Stimulated activated CD8-positive, alpha-beta memory T cell treated with anti-CD3 and anti-CD28 coated beads, Interleukin-7, amount 100 ng/mL, for 1 hour (primary cell): ENCODE results near the gene EFCAB12.
A peak's percentile ranks its signal among the peaks of the same experiment; 100 is the strongest.

Source experiments
- DNase-seq, 2 donors: peaks; one replicate each; pipeline ENCODE4 v3.0.0-alpha.2; 2020; ENCODE audit warnings: low read depth in 2 of 2

Gene EFCAB12

DNA sequence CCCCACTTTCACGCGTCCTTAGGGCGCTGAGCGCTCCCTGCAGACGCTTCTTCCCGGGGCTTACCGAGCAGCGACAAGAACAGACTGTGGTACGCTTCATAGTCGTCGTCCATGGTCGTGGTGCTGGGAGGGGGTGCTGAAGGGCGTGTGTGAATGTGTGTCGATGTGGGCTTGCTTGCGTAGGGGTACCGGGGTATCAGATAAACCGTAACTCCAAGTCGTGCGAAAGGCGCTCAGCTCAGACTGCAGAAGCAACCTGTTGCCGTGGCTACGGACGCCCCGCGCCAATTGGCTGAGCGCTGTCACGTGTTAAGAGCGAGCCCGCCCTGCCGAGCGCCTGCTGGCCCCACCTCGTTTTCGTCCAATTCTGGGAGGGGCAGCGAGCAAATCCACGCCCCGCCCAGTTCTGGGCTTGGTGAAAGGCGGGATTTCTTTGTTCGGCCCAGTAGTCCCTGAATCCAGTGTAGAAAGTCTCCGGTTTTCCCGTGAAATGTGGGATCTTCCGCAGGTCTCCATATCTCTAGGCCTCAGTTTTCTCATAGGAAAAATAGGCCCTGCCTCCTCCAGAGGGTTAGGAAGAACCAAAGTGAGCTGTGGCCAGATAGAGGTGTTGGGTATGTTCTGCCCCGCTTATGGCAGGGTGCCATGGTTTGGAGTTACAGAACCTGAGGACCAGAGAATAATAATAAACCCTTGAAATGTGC lies at the start of gene EFCAB12:
TSS of gene EFCAB12 (minus strand) at position 261 of the 704 bp plus-strand sequence. CDS start at position 113, 148 bp downstream.
- DNase-seq = peak; percentile 75 to 76

DNA sequence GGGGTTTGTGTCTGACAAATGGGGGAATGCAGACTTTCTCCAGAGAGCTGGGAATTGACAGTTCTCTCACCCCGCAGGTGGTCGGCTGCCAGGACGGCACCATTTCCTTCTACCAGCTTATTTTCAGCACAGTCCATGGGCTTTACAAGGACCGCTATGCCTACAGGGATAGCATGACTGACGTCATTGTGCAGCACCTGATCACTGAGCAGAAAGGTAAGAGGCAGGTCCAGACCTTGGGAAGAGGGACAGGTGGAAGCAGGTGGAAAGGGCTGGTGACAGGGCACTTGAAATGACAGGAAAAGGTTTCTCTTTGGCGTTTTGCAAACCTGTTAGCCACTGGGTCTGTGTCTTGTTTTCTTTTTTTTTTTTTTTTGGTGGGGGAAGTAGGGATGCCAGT lies 48.1 kb upstream of the EFCAB12 start:
- DNase-seq = no peak

DNA sequence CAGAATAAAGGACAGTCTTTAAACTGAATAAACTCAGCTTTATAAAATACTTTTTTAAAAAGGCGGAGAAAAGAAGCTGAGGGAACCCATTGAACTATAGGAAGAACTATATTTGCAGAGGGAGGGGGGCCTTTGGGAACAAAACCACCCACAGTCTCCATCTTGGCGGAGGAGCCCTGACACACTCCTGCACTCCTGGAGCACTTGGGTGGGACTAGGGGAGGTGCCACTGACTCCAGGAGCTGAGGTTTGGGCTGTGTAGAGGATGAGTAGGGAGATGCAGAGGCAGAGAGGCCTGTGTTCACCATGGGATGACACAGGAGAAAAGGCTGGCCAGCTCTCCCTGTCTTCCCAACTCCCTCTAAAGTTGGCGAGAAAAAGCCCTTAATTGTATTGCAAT lies 47.4 kb upstream of the EFCAB12 start:
- no peak for DNase-seq

DNA sequence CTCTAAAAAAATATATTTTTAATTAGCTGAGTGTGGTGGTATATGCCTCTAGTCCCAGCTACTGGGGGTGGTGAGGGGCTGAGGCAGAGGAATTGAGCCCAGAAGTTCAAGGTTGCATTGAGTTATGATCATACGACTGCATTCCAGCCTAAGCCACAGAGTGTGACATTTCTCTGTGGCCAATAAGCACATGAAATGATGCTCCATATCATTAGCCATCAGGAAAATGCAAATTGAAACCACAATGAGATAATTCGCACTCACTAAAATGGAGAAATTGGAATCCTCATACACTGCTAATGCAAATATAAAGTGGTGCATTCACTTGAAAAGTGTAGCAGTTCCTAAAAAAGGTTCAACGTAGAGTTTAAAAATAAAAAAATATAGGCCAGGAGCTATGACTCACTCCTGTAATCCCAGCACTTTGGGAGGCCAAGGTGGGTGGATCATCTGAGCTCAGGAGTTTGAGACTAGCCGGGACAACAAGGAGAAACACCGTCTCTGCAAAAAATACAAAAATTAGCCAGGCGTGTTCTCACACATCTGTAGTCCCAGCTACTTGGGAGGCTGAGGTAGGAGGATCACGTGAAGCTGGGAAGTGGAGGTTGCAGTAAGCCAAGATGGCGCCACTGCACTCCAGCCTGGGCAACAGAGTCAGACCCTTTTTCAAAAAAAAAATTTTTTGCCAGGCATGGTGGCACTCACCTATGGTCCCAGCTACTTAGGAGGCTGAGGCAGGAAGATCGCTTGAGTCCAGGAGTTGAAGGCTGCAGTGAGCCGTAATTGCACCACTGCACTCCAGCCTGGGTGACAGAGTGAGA lies 46.8 kb upstream of the EFCAB12 start:
- no peak for DNase-seq

DNA sequence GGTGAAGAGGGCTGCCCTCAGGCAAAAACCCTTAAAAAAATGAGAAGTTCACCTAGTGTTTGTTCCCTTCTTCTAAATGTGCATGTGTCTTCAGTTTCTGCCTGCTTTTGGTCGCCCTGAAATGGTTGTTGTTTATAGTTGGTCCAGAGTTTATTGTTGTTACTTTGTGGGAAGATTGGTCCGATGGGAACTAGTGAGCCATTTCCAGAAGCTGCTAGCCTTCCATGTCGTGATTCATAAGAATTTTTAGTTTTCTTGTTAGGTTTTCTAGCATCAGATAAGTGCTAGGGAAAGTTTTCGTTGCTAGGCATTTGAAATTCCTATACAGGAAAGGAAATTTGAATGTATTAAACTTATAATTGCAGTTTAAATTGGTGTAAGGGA lies 45.3 kb upstream of the EFCAB12 start:
- no peak for DNase-seq

DNA sequence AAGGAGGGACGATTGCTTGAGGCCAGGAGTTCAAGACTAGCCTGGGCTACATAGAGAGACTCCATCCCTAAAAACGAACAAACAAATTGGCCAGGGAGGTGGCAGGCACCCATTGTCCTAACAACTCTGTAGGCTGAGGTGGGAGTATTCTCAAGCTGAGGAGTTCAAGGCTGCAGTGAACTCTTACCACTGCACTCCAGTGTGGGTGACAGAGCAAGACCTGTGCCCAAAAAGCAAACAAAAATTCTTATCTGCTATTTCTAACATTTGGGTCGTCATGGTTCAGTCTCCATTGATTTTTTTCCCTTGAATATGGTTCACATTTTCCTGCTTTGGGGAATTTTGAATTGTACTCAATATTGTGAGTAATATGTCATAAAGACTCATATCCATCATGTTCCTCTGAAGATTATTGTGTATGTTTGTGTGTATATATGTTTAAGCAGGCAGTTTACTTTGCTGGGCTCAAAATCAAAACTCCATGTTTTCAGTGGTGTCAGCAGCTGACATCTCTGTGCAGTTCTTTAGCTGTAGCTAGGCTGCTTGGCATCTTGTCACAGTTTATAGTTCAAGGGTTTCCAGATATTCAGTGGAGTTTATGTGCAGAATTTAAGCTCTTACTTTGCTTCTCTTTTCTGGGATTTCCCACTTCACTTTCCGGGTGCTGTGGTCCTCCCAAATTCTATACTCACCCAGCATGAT lies 44.8 kb upstream of the EFCAB12 start:
- no peak for DNase-seq

DNA sequence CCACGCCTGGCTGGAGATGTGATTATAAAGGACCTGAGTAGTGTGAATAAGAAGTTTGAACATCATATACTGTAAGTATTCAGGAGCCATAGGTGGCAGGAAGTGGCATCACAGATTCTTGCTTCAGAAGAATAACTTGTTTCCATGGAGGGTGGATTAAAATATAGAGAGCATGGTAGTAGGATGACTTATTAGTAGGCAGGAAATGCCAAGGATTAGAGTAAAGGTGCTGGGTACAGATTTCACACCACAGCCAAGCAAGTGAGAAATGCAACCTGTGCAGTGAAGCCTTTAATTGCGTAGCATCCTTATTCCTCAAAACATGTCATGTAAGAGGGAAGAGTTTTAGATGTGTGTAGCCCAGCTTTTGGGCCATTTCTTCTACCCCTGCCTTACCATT lies 42.4 kb upstream of the EFCAB12 start:
- DNase-seq = no peak

DNA sequence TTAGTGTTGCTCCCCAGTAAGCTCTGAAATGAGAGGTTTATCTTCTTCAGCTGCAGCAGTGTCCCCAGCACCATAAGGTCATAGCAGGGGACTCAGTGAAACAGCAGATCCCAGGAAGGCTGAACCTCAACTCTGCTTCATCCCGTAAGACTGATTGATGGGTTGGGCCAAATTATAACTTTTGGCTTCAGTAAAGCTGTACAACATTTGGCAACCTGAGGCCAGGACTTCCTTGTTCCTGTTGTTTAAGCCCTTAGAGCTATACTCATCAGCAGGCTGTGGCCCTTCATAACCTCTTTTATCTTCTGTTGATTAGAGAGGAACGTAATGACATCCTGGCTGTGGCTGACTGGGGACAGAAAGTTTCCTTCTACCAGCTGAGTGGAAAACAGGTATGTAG lies 40.6 kb upstream of the EFCAB12 start:
- DNase-seq = no peak

DNA sequence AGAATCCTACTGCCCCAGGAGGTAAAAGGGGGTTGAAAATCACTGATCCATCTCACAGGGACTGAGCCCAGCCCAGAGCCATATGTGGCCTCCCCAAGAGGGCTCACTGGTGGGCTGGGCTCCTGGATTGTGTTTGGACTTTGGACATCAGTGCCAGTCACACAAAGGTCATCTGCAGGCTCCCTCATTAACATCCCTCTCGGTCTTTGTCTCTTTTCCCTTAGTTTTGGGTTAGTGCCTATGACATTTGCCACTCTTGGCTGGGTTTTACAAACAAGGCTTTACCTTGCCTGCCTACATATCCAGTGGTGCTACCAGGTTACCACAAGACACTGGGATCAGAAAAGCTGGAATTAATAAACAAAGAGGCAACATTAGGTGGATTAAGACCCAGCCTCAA lies 39.5 kb upstream of the EFCAB12 start:
- no peak for DNase-seq

DNA sequence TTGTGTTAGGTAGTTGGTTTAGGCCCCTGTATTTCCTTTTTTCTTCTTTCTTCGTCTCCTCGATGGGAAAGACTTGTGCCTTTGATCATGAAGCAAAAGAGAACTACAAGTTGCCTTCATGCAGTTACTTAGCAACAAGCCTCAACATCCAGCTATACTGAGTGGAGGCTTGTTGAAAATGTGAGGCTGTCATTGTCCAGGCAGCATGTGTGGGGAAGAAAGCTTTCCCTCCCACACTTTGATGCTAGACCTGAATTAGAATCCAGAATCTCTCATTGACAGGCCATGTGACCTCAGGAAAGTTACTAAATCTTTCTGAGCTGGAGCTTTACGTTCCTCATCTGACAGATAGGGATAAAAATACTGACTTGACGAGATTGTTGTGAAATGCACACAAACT lies 35.3 kb upstream of the EFCAB12 start:
- no peak for DNase-seq

DNA sequence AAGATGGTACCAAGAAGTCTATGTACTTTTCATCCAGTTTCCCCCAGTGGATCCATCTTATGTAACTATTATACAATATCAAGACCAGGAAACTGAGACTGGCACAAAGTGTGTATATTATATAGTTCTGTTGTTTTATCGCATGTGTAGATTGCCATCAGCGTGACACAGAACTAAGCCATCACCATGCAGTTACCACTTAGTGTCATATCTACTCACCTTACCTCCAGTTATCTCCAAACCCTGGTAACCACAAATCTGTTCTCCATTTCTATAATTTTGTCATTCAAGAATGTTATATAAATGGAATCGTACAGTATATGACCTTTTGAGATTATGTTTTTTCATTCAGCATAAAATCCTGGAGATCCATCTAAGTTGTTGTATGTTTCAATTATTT lies 34.7 kb upstream of the EFCAB12 start:
- no peak for DNase-seq

DNA sequence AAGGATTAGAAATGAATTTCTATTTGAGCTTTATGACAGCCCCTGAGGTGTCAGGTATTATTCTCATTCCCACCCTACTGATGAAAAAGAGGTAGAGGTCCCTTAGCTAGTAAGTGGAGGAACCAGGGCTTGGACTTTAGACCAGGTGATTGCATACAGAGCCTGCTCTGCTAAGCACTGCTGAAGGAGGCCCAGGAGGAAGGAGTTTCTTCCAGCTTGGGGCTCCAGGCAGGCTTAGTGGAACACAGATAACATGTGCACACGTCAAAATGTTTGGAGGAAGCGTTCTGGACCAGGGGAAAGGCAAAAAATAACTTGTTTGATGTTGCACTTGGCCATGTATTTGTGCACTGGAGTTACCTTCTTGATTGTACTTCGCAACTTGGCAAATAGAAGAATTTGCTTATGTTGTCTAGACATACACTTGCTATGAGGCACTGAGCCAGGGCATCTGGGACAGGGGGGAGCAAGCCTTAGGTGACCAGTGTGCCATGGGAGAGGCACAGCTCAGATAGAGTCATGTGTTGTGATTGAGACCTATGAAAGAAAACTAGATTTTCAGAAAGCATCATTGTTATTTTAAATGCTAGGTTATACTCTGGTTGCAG lies 34.0 kb upstream of the EFCAB12 start:
- DNase-seq = no peak

DNA sequence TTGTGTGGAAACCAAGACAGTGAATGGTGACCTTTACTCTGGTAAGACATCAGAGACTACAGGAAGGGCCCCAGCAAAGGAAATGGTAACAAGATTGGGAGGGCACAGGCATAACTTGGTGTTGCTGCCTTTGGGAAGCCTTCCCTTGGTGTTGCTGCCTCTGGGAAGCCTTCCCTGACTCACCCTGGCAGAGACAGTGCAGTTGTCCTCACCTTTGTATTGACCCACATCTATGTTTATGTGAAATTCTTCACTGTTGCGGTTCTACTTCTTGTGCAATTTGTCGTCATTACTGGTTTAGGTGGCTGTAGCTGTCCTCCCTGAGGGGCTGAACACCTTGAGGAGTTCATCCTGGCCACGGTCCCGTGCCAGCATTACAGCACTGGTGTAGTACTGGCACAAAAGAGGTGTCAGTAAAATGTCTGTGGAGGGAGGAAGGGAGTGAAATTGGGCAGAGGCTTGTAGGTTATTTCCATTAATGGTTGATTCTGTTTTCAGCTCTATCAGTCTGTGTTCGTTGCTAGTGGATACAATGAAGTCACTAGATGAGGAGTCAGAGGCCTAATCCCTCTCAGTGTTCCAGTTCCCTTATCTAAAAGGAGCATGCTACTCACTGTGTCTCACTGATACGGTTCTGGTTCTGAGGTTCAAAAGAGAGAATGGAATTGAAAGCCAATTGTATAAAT lies 33.2 kb upstream of the EFCAB12 start:
- no peak for DNase-seq

DNA sequence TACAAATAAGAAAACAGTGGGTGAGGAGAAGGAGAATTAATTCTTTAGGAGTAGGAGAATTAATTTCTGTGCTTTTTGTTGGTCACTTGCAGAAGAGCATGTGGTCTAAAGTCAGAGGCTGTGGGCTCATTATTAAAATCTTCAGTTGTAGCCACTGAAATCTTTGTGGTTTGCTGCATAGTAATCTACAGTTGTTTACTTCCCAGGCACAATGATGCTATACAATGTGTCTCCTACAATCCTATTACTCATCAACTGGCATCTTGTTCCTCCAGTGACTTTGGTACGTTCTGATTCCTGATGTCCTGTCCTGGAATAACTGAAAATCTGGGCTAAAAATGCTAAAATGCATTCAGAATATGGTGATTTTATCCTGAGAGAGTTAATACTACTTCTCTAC lies 32.6 kb upstream of the EFCAB12 start:
- DNase-seq = no peak

DNA sequence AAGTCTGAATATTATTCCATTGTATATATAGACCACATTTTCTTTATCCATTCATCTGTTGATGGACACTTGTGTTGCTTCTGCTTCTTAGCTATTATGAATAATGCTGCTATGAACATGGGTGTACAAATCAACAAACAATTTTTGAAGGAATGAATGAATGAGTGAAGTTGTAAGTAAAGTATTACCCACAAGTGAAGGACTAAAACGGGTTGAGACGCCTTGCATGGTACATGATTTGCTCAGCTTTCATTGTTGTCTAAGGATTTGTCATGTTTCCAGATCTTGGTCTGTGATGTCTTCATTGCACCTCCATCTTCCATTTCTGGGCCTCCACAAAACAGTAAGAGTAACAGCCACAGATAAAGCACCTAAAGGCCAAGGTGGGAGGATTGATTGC lies 32.1 kb upstream of the EFCAB12 start:
- DNase-seq = no peak

DNA sequence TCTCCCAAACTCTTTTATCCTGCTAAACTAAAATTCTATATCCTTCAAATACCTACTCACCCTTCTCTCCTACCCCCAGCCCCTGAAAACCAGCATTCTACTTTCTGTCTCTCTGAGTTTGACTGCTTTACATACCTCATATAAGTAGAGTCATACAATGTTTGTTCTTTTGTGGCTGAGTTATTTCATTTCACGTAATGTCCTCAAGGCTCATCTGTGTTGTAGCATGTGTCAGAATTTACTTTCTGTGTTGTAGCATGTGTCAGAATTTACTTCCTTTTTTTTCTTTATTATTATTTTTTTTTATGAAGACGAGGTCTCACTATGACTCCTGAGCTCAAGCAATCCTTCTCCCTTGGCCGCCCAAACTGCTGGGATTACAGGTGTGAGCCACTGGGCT lies 31.7 kb upstream of the EFCAB12 start:
- DNase-seq = no peak

DNA sequence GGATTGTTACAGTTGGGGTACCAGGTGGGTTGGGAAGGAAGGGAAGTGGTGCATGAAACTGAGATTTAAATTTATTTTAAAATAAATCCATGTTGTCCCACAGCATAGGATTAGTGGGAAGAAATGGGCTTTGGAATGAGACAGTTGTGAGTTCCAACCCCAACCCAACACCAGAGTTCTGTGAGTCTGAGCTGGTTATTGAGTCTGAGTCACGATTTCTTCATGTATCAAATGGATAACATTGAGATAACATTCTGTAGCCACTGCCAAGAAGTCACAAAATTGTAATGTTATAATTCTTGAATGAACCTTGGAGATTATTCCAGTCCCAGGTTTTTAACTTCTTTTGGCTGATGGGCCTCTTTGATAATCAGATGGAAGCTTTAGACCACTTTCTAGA lies 25.3 kb upstream of the EFCAB12 start:
- no peak for DNase-seq

DNA sequence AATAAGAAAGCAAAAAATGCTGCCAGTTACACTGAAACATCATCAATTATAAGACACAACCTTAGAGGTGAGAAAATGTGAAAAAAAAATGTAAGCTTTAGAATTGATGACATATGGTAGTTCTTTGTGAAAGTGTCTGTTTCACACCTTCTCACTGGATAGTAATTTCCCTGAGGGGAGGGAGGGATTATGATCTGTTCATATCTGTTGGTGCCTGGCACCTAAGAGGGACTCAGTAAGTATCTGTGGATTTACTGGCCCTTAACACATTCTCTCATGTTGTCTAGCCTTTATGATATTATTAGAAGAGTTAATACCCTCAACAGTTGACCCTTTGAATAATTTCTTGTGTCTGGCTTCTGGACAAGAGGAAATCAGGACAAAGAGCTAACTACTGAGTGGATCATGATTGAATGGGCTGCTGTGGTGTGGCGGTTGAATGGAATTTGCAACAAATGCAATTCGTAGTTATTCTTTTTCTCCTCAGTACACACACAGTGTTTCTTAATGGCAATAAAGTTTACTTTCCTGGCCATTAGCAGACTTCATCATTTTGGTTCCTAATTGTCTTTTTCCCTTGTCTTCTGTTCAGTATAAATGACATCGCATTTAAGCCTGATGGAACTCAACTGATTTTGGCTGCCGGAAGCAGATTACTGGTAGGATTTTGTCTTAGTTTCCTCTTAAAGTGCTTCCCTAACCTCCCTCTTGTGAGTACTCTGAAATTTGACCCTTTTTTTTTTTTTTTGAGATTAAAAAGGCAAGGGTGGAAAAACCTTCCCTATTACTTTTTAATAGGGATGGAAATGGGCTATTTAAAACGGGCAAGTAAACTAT lies 21.1 kb upstream of the EFCAB12 start:
- no peak for DNase-seq

DNA sequence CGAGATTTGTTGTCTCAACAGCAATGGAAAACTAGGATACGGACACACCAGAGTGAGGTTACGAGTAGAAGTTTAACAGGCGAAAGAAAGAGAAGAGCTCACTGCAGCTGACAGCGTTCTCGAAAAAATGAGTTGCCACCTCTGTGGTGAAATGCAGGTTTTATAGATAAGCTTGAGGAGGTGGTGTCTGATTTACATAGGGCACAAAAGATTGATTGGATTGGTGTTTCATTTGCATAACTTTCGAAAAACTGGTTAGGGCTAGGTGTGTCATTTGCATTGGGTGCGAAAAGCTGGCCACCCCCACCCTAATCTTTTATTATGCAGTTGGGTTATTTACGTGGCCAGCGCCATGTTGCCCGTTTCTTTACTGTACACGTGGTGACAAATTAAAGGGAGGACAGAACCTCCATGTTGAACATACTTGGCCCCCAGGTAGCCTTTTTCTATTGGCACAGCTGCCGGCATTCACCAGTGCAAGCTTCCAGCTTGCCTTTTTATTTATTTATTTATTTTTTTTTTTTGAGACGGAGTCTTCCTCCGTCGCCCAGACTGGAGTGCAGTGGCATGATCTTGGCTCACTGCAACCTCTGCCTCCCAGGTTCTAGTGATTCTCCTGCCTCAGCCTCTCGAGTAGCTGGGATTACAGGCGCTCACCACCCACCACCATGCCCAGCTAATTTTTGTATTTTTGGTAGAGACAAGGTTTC lies 19.9 kb upstream of the EFCAB12 start:
- DNase-seq = no peak

DNA sequence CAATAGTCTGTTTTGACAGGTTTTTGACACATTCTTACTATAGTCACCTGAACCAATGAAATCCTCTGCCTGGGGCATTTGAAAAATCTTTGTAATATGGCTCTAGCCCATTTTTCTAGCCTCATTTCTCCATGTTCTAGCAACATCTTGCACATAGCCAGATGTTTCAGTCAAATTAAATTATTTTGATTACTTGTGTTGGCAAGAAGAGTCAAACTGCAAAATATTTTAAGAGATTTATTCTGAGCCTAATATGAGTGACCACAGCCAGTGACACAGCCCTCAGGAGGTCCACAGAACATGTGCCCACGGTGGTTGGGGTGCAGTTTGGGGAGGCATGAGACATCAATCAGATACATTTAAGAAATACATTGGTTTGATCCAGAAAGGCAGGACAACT lies 18.5 kb upstream of the EFCAB12 start:
- no peak for DNase-seq
